NB4 (cell line): ENCODE measurements around the gene VPS9D1.

Experiments used
- CTCF ChIP-seq: IDR thresholded peaks from one replicate; pipeline ENCODE4 v1.5.1; 2012; ENCODE audit warnings: low read depth, low read length
- MAX ChIP-seq: IDR thresholded peaks from 2 replicates; pipeline ENCODE4 v1.6.1; 2011; ENCODE audit warnings: low read depth, low read length
- POLR2A ChIP-seq: IDR thresholded peaks from 2 replicates; pipeline ENCODE4 v1.6.1; 2011; ENCODE audit warnings: mild to moderate bottlenecking; ENCODE audit not compliant: insufficient read length; ENCODE audit errors: extremely low read depth

DNA sequence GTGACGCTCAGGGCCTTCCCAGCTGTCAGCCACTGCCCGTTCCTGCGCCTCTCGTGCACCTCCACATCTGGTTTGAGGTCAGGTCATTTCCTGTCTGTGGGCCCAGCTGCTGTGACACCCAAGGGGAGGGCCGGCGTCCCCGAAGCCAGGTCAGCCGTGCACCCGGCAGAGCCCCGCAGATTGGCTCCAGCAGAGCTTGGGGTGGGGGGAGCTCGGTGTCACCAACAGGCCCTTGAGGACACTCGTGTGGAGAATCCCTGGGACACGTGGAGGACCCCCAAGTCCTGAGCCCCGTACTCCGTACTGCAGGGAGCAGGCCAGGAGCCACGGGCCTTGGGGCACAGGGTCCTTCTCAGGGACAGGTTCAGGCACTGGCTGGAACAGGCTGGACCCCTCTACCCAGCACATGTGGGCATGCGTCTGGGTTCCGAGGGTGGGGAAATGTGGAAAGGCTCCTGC lies 24.0 kb downstream of the VPS9D1 start:
- no peak for TF ChIP-seq CTCF
- no peak for TF ChIP-seq POLR2A
- TF ChIP-seq MAX, result no peak
